ENCODE measurements around the gene CHDH.

The CHDH gene

GRCh38 chr3:53846134-53846850 is at the start of gene CHDH, which contains the start of gene IL17RB:
TSS of gene CHDH (minus strand) at chr3:53846419. CDS start at chr3:53824008, 22,411 bp downstream.
TSS of gene IL17RB (plus strand) at chr3:53846568. CDS start at chr3:53846589, 21 bp downstream.
- DNase-seq (ENCODE audit: low read depth in 2 of 2, low spot score in 1 of 2): no peak

GRCh38 chr3:53892286-53892637 is 46.0 kb upstream of the CHDH start:
- DNase-seq (ENCODE audit: low read depth in 2 of 2, low spot score in 1 of 2): no peak

GRCh38 chr3:53891497-53892285 is 45.5 kb upstream of the CHDH start, which contains the start of gene SELENOK:
TSS of gene SELENOK (minus strand) at chr3:53891859.
- DNase-seq (ENCODE audit: low read depth in 2 of 2, low spot score in 1 of 2): peak; percentile 84 to 93

GRCh38 chr3:53890726-53891475 is 44.7 kb upstream of the CHDH start:
- peak in 1 of 2 donors; percentile 9 for DNase-seq (ENCODE audit: low read depth in 2 of 2, low spot score in 1 of 2)

GRCh38 chr3:53888232-53888631 is 42.0 kb upstream of the CHDH start:
- no peak for DNase-seq (ENCODE audit: low read depth in 2 of 2, low spot score in 1 of 2)

GRCh38 chr3:53887446-53887845 is 41.2 kb upstream of the CHDH start:
- DNase-seq (ENCODE audit: low read depth in 2 of 2, low spot score in 1 of 2): no peak

GRCh38 chr3:53885239-53885638 is 39.0 kb upstream of the CHDH start:
- DNase-seq (ENCODE audit: low read depth in 2 of 2, low spot score in 1 of 2): no peak

GRCh38 chr3:53884623-53885022 is 38.4 kb upstream of the CHDH start:
- DNase-seq (ENCODE audit: low read depth in 2 of 2, low spot score in 1 of 2): no peak

- no peak for DNase-seq (ENCODE audit: low read depth in 2 of 2, low spot score in 1 of 2)
Observed at GRCh38 chr3:53883008-53883407, 36.8 kb upstream of the CHDH start.

- peak; percentile 69 to 74 for DNase-seq (ENCODE audit: low read depth in 2 of 2, low spot score in 1 of 2)
Observed at GRCh38 chr3:53881691-53882593, 35.7 kb upstream of the CHDH start, which contains the start of gene ACTR8. TSS of gene ACTR8 (minus strand) at chr3:53882152. CDS start at chr3:53882101, 51 bp downstream.

- no peak for DNase-seq (ENCODE audit: low read depth in 2 of 2, low spot score in 1 of 2)
Observed at GRCh38 chr3:53880396-53881345, 34.5 kb upstream of the CHDH start.

GRCh38 chr3:53865732-53866499 is 19.7 kb upstream of the CHDH start:
- DNase-seq (ENCODE audit: low read depth in 2 of 2, low spot score in 1 of 2): no peak

GRCh38 chr3:53863145-53863544 is 16.9 kb upstream of the CHDH start:
- DNase-seq (ENCODE audit: low read depth in 2 of 2, low spot score in 1 of 2): no peak

- no peak for DNase-seq (ENCODE audit: low read depth in 2 of 2, low spot score in 1 of 2)
Observed at GRCh38 chr3:53862241-53862640, 16.0 kb upstream of the CHDH start.

- DNase-seq (ENCODE audit: low read depth in 2 of 2, low spot score in 1 of 2): no peak
Observed at GRCh38 chr3:53860196-53860595, 14.0 kb upstream of the CHDH start.

- no peak for DNase-seq (ENCODE audit: low read depth in 2 of 2, low spot score in 1 of 2)
Observed at GRCh38 chr3:53859178-53859577, 13.0 kb upstream of the CHDH start.

- no peak for DNase-seq (ENCODE audit: low read depth in 2 of 2, low spot score in 1 of 2)
Observed at GRCh38 chr3:53858096-53858741, 12.0 kb upstream of the CHDH start.

- DNase-seq (ENCODE audit: low read depth in 2 of 2, low spot score in 1 of 2): no peak
Observed at GRCh38 chr3:53856964-53857363, 10.7 kb upstream of the CHDH start.

Measured in stimulated activated CD8-positive, alpha-beta memory T cell treated with anti-CD3 and anti-CD28 coated beads, Interleukin-4, amount 100 ng/mL, for 1 hour (primary cell).